ENCODE measurements around the gene SLC35F3. TPM values are rescaled to one million over a fixed set of nuclear protein-coding genes. Genes with fewer than 3 reads are reported as not detected.

SLC35F3 gene
- polyA plus RNA-seq, 1 of the 3 experiments (the other 2 are of a cell fraction): 0.87 TPM

DNA sequence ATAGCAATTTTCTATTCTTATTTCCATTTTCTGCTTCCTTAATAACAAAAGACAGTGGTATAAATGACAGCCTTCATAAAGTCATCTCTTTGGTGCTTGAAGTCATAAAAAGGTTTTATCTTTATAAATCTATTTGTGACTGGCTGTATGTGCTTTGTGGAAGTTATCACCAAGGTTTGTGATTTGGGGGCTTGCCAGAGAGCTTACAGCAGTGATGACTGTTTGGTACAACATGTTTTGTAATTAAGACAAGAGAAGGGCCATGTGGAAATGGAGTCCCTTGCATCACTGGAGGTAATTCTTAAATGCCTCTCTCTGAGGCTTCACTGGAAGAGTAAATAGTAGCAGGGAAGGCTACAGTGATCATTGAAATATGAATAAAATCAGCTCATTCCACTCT, 2.7 kb downstream of the SLC35F3 start (continued):
- peak; percentile 71 for TF ChIP-seq GATA2 (CRISPR knock-in tag; IDR thresholded peaks at IDR 0.05)
- TF ChIP-seq MXI1 (IDR thresholded peaks at IDR 0.05; ENCODE audit: low read depth, low read length): peak; percentile 73; the same call in 1 of the 2 replicates
- TF ChIP-seq NFIC (IDR thresholded peaks at IDR 0.05; ENCODE audit: borderline replicate concordance): no peak
- TF ChIP-seq, protein P1, sequence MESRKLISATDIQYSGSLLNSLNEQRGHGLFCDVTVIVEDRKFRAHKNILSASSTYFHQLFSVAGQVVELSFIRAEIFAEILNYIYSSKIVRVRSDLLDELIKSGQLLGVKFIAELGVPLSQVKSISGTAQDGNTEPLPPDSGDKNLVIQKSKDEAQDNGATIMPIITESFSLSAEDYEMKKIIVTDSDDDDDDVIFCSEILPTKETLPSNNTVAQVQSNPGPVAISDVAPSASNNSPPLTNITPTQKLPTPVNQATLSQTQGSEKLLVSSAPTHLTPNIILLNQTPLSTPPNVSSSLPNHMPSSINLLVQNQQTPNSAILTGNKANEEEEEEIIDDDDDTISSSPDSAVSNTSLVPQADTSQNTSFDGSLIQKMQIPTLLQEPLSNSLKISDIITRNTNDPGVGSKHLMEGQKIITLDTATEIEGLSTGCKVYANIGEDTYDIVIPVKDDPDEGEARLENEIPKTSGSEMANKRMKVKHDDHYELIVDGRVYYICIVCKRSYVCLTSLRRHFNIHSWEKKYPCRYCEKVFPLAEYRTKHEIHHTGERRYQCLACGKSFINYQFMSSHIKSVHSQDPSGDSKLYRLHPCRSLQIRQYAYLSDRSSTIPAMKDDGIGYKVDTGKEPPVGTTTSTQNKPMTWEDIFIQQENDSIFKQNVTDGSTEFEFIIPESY (IDR thresholded peaks at IDR 0.05; ENCODE audit: borderline replicate concordance, low read depth): no peak

DNA sequence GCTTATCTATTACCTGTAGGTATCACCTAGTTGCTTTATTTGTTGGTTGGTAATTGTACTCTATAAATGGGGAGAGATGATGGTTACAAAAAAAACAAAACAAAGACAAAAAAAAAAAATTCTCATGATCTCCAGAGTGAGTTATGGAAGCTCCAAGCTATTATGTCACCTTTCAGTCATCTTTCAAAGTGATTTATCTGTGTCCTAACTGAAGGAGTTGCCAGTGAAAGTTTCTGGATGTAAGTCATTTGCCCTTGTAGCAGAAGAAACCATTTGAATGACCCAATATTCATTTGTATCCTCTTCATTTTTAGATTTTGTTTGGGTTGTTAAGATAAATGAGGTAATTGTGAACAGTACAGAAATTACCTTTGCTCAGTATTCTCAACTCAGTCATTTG, 3.6 kb downstream of the SLC35F3 start:
- H3K9me2 ChIP-seq: no peaks in the 10 kb centered on the region
- TF ChIP-seq EZH2phosphoT487 (IDR thresholded peaks at IDR 0.05; ENCODE audit: borderline replicate concordance, low read depth): no peak
- no peak for TF ChIP-seq FOSL2 (IDR thresholded peaks at IDR 0.05; ENCODE audit: borderline replicate concordance, low read depth)
- no peak for TF ChIP-seq CHD2 (IDR thresholded peaks at IDR 0.05; ENCODE audit: low read length, partially characterized antibody)
- TF ChIP-seq NFIC (IDR thresholded peaks at IDR 0.05; ENCODE audit: borderline replicate concordance): no peak
- TF ChIP-seq, protein P2, sequence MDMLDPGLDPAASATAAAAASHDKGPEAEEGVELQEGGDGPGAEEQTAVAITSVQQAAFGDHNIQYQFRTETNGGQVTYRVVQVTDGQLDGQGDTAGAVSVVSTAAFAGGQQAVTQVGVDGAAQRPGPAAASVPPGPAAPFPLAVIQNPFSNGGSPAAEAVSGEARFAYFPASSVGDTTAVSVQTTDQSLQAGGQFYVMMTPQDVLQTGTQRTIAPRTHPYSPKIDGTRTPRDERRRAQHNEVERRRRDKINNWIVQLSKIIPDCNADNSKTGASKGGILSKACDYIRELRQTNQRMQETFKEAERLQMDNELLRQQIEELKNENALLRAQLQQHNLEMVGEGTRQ (IDR thresholded peaks at IDR 0.05; ENCODE audit: borderline replicate concordance, low read depth, low read length): no peak
- TF ChIP-seq RAD21 (IDR thresholded peaks at IDR 0.05; ENCODE audit: low read length): no peak
- TF ChIP-seq JUND (IDR thresholded peaks at IDR 0.05): no peak
- TF ChIP-seq, protein P3, sequence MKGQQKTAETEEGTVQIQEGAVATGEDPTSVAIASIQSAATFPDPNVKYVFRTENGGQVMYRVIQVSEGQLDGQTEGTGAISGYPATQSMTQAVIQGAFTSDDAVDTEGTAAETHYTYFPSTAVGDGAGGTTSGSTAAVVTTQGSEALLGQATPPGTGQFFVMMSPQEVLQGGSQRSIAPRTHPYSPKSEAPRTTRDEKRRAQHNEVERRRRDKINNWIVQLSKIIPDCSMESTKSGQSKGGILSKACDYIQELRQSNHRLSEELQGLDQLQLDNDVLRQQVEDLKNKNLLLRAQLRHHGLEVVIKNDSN (IDR thresholded peaks at IDR 0.05; ENCODE audit: borderline replicate concordance, low read depth): no peak
- TF ChIP-seq RCOR1 (IDR thresholded peaks at IDR 0.05; ENCODE audit: low read length): no peak
- TF ChIP-seq TCF12 (IDR thresholded peaks at IDR 0.05): no peak
- TF ChIP-seq TEAD4 (IDR thresholded peaks at IDR 0.05; ENCODE audit: borderline replicate concordance, insufficient read depth): no peak
- TF ChIP-seq RFX5 (IDR thresholded peaks at IDR 0.05; ENCODE audit: low read length): no peak
- H3K79me2 ChIP-seq (ENCODE audit: insufficient read depth): no peaks in the 10 kb centered on the region
- peaks cover 17% of the 10 kb centered on the region; the same call in 1 of the 2 replicates for H3K27me3 ChIP-seq (ENCODE audit: insufficient read depth)
- ChIA-PET POLR2A (no interaction called here), CTCF (interaction anchor here (0.8 to 2.0 kb wide), 2 partner anchors 14 to 467 kb away, joined by 3 to 8 read pairs; no protein-coding TSS in a partner anchor)
- H2AFZ ChIP-seq (ENCODE audit: low read depth): no peak overlapping the region
- H3K9me3 ChIP-seq: no peaks in the 10 kb centered on the region
- no peak for DNase-seq
- no peaks in the 10 kb centered on the region for H3F3A ChIP-seq (replicated peaks; ENCODE audit: insufficient read depth)
- no peak overlapping the region for H3K9ac ChIP-seq
- peaks cover 0 to 2% of the 10 kb centered on the region in 2 experiments; a peak in 2 of 4 replicates for H3K4me1 ChIP-seq (ENCODE audit: control insufficient read depth in 1 of 2, insufficient read depth in 2 of 2, low read depth in 1 of 2, low read length in 1 of 2)
- H4K20me1 ChIP-seq (ENCODE audit: insufficient read depth): no peaks in the 10 kb centered on the region
- H3K4me2 ChIP-seq: no peak overlapping the region
- no peak overlapping the region for H3K27ac ChIP-seq (ENCODE audit: low read depth in 2 of 2, low read length in 1 of 2)
- no peaks in the 10 kb centered on the region for H3K36me3 ChIP-seq (replicated peaks in 1 of 2; ENCODE audit: control insufficient read depth in 1 of 2, insufficient read depth in 2 of 2, low read length in 1 of 2)
- H3K4me3 ChIP-seq (ENCODE audit: low read depth in 2 of 2, low read length in 1 of 2): no peak overlapping the region

All from SK-N-SH (cell line).